GM23338 (cell line): Measurements from ENCODE around the gene SLC35A3. TPM values are rescaled to one million over a fixed set of nuclear protein-coding genes. Genes with fewer than 3 reads are reported as not detected.

Source experiments
- ATAC-seq: fragments of 200-7000 bp; cut with Tn5 transposase; 3 replicates; pipeline ENCODE4 v1.9.1; 2020
- DNase-seq: peaks from one replicate; pipeline ENCODE4 v3.0.0-alpha.2; 2015; ENCODE audit warnings: low spot score
- H2AFZ ChIP-seq: fragments of 200-600 bp; sonication (generic); 2 replicates; pipeline ENCODE4 v1.8.0; 2016; ENCODE audit warnings: antibody characterized with exemption, mild to moderate bottlenecking, moderate library complexity
- H3F3A ChIP-seq: fragments of 200-600 bp; sonication (generic); replicated peaks from 2 replicates; pipeline ENCODE4 v1.8.0; 2017; ENCODE audit warnings: antibody characterized with exemption, mixed run types, low read depth
- H3K27ac ChIP-seq: fragments of 200-600 bp; sonication (generic); 2 replicates; pipeline ENCODE4 v1.6.1; 2016; ENCODE audit warnings: low read depth
- H3K27me3 ChIP-seq: fragments of 200-600 bp; sonication (generic); 2 replicates; pipeline ENCODE4 v1.8.0; 2016; ENCODE audit warnings: mild to moderate bottlenecking, mixed run types, moderate library complexity; ENCODE audit not compliant: insufficient read depth
- H3K36me3 ChIP-seq: fragments of 200-600 bp; sonication (generic); 2 replicates; pipeline ENCODE4 v1.8.0; 2016; ENCODE audit warnings: mild to moderate bottlenecking; ENCODE audit not compliant: insufficient read depth
- H3K4me1 ChIP-seq: fragments of 200-600 bp; sonication (generic); 2 replicates; pipeline ENCODE4 v1.8.0; 2016; ENCODE audit warnings: mild to moderate bottlenecking, moderate library complexity; ENCODE audit not compliant: insufficient read depth
- H3K4me2 ChIP-seq: fragments of 200-600 bp; sonication (generic); 2 replicates; pipeline ENCODE4 v1.7.1; 2017; ENCODE audit warnings: mixed run types
- H3K4me3 ChIP-seq: fragments of 200-600 bp; sonication (generic); 2 replicates; pipeline ENCODE4 v1.6.1; 2016; ENCODE audit warnings: mixed run types
- H3K79me2 ChIP-seq: fragments of 200-600 bp; sonication (generic); replicated peaks from 2 replicates; pipeline ENCODE4 v1.8.0; 2017; ENCODE audit warnings: mild to moderate bottlenecking; ENCODE audit not compliant: insufficient read depth
- H3K9me2 ChIP-seq: fragments of 200-600 bp; sonication (generic); 2 replicates; pipeline ENCODE4 v1.8.0; 2017; ENCODE audit not compliant: insufficient read depth
- H4K20me1 ChIP-seq: fragments of 200-600 bp; sonication (generic); replicated peaks from 2 replicates; pipeline ENCODE4 v1.8.0; 2017; ENCODE audit warnings: mild to moderate bottlenecking; ENCODE audit not compliant: insufficient read depth
- H3K27ac Mint-ChIP-seq: 2 replicates; pipeline ENCODE4 v1.8.0; 2020; ENCODE audit warnings: inconsistent platforms, mild to moderate bottlenecking, moderate library complexity, mixed read lengths
- H3K27me3 Mint-ChIP-seq: 3 replicates; pipeline ENCODE4 v1.8.0; 2022; ENCODE audit warnings: low read depth, mild to moderate bottlenecking, moderate library complexity, mixed read lengths, inconsistent platforms; ENCODE audit not compliant: insufficient read depth, poor library complexity
- H3K36me3 Mint-ChIP-seq: 3 replicates; pipeline ENCODE4 v1.8.0; 2021; ENCODE audit warnings: low read depth, mild to moderate bottlenecking, inconsistent platforms, moderate library complexity, mixed read lengths
- H3K4me1 Mint-ChIP-seq: 3 replicates; pipeline ENCODE4 v1.8.0; 2020; ENCODE audit warnings: mild to moderate bottlenecking, inconsistent platforms, mixed read lengths
- H3K4me3 Mint-ChIP-seq: 3 replicates; pipeline ENCODE4 v1.8.0; 2021; ENCODE audit warnings: moderate library complexity, mild to moderate bottlenecking, inconsistent platforms, mixed read lengths
- H3K9me3 Mint-ChIP-seq: 3 replicates; pipeline ENCODE4 v1.8.0; 2020; ENCODE audit warnings: moderate library complexity, mild to moderate bottlenecking, inconsistent platforms, mixed read lengths
- CREB1 ChIP-seq: fragments of 250-450 bp; sonication (Bioruptor Pico); IDR thresholded peaks from 2 replicates; pipeline ENCODE4 v1.5.0; 2020; ENCODE audit warnings: low read depth, mild to moderate bottlenecking, moderate library complexity
- EZH2 ChIP-seq: fragments of 200-600 bp; sonication (generic); IDR thresholded peaks from one replicate; pipeline ENCODE4 v1.8.0; 2017; ENCODE audit warnings: antibody characterized with exemption, mild to moderate bottlenecking, low read depth; ENCODE audit not compliant: unreplicated experiment
- EZH2phosphoT487 ChIP-seq: fragments of 200-600 bp; sonication (generic); IDR thresholded peaks from one replicate; pipeline ENCODE4 v1.8.1; 2018; ENCODE audit warnings: antibody characterized with exemption; ENCODE audit not compliant: unreplicated experiment
- JUNB ChIP-seq: IDR thresholded peaks from one replicate; pipeline ENCODE4 v1.6.1; 2016; ENCODE audit warnings: antibody characterized with exemption; ENCODE audit not compliant: unreplicated experiment
- NANOG ChIP-seq: IDR thresholded peaks from 2 replicates; pipeline ENCODE4 v1.6.1; 2016; ENCODE audit warnings: antibody characterized with exemption, borderline replicate concordance
- POLR2AphosphoS5 ChIP-seq: IDR thresholded peaks from 2 replicates; pipeline ENCODE4 v1.6.1; 2016; ENCODE audit warnings: antibody characterized with exemption, low read depth
- STAT1 ChIP-seq: IDR thresholded peaks from one replicate; pipeline ENCODE4 v1.6.1; 2016; ENCODE audit warnings: antibody characterized with exemption; ENCODE audit not compliant: unreplicated experiment
- ZNF114 ChIP-seq: fragments of 250-450 bp; sonication (Bioruptor Pico); IDR thresholded peaks from 2 replicates; pipeline ENCODE4 v1.5.0; 2020; ENCODE audit warnings: mild to moderate bottlenecking, moderate library complexity
- ZNF331 ChIP-seq: fragments of 250-450 bp; sonication (Bioruptor Pico); IDR thresholded peaks from 2 replicates; pipeline ENCODE4 v1.5.0; 2020; ENCODE audit warnings: low read depth, mild to moderate bottlenecking, moderate library complexity
- polyA plus RNA-seq: library from polyadenylated mRNA; unstranded; fragments of >200 nt; fragmentation: Nextera tagmentation; extraction: Ambion mirVana; gene quantifications from 2 replicates; pipeline ENCODE4 v1.2.1, GENCODE V29; 2016
- total RNA-seq: library from RNA; depleted of rRNA; stranded (reverse); fragments of >200 nt; shearing (Covaris generic); gene quantifications from 2 replicates; pipeline ENCODE4 v1.2.3, GENCODE V29; 2014
- TF ChIP-seq, protein P1 (sequence below): IDR thresholded peaks from one replicate; pipeline ENCODE4 v1.6.1; 2018; ENCODE audit warnings: antibody characterized with exemption; ENCODE audit not compliant: unreplicated experiment
- TF ChIP-seq, protein P2 (sequence below), 2 experiments: fragments of 200-600 bp in 1 of 2; sonication (generic) in 1 of 2; conservative IDR thresholded peaks; 2 replicates each; pipeline versions ENCODE4 v1.5.1 to v1.6.1; 2016 to 2017; ENCODE audit warnings: antibody characterized with exemption in 2 of 2, low read depth in 2 of 2, mild to moderate bottlenecking in 2 of 2, moderate library complexity in 1 of 2
- TF ChIP-seq, protein P3 (sequence below): fragments of 250-450 bp; sonication (Bioruptor Pico); IDR thresholded peaks from 2 replicates; pipeline ENCODE4 v1.5.0; 2020; ENCODE audit warnings: mild to moderate bottlenecking, moderate library complexity
- TF ChIP-seq, protein P4 (sequence below): IDR thresholded peaks from 2 replicates; pipeline ENCODE4 v1.6.1; 2016; ENCODE audit warnings: antibody characterized with exemption

The SLC35A3 gene
- total and polyA plus RNA-seq, 2 experiments from 2014 or later = 7.6 to 27.2 TPM

GRCh38 chr1:100074604-100075395, 105.0 kb downstream of the SLC35A3 start:
- no peak overlapping the region for H3K27ac Mint-ChIP-seq
- H3K9me2 ChIP-seq = no peaks in the 10 kb centered on the region
- H3K27me3 Mint-ChIP-seq = peaks cover 4% of the 10 kb centered on the region
- no peaks in the 10 kb centered on the region for H3K4me1 ChIP-seq
- peaks cover 29% of the 10 kb centered on the region for H3K36me3 ChIP-seq
- no peak overlapping the region for H3K27ac ChIP-seq
- peaks cover 10% of the 10 kb centered on the region; the same call in 1 of the 2 replicates for H3K79me2 ChIP-seq
- H3K36me3 Mint-ChIP-seq = peaks cover 44% of the 10 kb centered on the region
- no peak overlapping the region for H3K4me2 ChIP-seq
- TF ChIP-seq ZNF331 = no peak
- no peak for TF ChIP-seq NANOG
- TF ChIP-seq EZH2phosphoT487 = no peak
- TF ChIP-seq, protein P1, sequence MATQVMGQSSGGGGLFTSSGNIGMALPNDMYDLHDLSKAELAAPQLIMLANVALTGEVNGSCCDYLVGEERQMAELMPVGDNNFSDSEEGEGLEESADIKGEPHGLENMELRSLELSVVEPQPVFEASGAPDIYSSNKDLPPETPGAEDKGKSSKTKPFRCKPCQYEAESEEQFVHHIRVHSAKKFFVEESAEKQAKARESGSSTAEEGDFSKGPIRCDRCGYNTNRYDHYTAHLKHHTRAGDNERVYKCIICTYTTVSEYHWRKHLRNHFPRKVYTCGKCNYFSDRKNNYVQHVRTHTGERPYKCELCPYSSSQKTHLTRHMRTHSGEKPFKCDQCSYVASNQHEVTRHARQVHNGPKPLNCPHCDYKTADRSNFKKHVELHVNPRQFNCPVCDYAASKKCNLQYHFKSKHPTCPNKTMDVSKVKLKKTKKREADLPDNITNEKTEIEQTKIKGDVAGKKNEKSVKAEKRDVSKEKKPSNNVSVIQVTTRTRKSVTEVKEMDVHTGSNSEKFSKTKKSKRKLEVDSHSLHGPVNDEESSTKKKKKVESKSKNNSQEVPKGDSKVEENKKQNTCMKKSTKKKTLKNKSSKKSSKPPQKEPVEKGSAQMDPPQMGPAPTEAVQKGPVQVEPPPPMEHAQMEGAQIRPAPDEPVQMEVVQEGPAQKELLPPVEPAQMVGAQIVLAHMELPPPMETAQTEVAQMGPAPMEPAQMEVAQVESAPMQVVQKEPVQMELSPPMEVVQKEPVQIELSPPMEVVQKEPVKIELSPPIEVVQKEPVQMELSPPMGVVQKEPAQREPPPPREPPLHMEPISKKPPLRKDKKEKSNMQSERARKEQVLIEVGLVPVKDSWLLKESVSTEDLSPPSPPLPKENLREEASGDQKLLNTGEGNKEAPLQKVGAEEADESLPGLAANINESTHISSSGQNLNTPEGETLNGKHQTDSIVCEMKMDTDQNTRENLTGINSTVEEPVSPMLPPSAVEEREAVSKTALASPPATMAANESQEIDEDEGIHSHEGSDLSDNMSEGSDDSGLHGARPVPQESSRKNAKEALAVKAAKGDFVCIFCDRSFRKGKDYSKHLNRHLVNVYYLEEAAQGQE = no peak
- TF ChIP-seq, protein P2, sequence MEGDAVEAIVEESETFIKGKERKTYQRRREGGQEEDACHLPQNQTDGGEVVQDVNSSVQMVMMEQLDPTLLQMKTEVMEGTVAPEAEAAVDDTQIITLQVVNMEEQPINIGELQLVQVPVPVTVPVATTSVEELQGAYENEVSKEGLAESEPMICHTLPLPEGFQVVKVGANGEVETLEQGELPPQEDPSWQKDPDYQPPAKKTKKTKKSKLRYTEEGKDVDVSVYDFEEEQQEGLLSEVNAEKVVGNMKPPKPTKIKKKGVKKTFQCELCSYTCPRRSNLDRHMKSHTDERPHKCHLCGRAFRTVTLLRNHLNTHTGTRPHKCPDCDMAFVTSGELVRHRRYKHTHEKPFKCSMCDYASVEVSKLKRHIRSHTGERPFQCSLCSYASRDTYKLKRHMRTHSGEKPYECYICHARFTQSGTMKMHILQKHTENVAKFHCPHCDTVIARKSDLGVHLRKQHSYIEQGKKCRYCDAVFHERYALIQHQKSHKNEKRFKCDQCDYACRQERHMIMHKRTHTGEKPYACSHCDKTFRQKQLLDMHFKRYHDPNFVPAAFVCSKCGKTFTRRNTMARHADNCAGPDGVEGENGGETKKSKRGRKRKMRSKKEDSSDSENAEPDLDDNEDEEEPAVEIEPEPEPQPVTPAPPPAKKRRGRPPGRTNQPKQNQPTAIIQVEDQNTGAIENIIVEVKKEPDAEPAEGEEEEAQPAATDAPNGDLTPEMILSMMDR (conservative IDR thresholded peaks at IDR 0.05; ENCODE audit: low read depth in 2 of 2) = no peak
- no peak for TF ChIP-seq CREB1 (CRISPR knock-in tag)
- TF ChIP-seq, protein P3, sequence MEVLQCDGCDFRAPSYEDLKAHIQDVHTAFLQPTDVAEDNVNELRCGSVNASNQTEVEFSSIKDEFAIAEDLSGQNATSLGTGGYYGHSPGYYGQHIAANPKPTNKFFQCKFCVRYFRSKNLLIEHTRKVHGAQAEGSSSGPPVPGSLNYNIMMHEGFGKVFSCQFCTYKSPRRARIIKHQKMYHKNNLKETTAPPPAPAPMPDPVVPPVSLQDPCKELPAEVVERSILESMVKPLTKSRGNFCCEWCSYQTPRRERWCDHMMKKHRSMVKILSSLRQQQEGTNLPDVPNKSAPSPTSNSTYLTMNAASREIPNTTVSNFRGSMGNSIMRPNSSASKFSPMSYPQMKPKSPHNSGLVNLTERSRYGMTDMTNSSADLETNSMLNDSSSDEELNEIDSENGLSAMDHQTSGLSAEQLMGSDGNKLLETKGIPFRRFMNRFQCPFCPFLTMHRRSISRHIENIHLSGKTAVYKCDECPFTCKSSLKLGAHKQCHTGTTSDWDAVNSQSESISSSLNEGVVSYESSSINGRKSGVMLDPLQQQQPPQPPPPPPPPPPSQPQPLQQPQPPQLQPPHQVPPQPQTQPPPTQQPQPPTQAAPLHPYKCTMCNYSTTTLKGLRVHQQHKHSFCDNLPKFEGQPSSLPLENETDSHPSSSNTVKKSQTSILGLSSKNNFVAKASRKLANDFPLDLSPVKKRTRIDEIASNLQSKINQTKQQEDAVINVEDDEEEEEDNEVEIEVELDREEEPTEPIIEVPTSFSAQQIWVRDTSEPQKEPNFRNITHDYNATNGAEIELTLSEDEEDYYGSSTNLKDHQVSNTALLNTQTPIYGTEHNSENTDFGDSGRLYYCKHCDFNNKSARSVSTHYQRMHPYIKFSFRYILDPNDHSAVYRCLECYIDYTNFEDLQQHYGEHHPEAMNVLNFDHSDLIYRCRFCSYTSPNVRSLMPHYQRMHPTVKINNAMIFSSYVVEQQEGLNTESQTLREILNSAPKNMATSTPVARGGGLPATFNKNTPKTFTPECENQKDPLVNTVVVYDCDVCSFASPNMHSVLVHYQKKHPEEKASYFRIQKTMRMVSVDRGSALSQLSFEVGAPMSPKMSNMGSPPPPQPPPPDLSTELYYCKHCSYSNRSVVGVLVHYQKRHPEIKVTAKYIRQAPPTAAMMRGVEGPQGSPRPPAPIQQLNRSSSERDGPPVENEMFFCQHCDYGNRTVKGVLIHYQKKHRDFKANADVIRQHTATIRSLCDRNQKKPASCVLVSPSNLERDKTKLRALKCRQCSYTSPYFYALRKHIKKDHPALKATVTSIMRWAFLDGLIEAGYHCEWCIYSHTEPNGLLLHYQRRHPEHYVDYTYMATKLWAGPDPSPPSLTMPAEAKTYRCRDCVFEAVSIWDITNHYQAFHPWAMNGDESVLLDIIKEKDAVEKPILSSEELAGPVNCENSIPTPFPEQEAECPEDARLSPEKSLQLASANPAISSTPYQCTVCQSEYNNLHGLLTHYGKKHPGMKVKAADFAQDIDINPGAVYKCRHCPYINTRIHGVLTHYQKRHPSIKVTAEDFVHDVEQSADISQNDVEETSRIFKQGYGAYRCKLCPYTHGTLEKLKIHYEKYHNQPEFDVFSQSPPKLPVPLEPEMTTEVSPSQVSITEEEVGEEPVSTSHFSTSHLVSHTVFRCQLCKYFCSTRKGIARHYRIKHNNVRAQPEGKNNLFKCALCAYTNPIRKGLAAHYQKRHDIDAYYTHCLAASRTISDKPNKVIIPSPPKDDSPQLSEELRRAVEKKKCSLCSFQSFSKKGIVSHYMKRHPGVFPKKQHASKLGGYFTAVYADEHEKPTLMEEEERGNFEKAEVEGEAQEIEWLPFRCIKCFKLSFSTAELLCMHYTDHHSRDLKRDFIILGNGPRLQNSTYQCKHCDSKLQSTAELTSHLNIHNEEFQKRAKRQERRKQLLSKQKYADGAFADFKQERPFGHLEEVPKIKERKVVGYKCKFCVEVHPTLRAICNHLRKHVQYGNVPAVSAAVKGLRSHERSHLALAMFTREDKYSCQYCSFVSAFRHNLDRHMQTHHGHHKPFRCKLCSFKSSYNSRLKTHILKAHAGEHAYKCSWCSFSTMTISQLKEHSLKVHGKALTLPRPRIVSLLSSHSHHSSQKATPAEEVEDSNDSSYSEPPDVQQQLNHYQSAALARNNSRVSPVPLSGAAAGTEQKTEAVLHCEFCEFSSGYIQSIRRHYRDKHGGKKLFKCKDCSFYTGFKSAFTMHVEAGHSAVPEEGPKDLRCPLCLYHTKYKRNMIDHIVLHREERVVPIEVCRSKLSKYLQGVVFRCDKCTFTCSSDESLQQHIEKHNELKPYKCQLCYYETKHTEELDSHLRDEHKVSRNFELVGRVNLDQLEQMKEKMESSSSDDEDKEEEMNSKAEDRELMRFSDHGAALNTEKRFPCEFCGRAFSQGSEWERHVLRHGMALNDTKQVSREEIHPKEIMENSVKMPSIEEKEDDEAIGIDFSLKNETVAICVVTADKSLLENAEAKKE (CRISPR knock-in tag) = no peak
- TF ChIP-seq JUNB = no peak
- no peak for TF ChIP-seq STAT1
- TF ChIP-seq ZNF114 (CRISPR knock-in tag) = no peak
- TF ChIP-seq, protein P4, sequence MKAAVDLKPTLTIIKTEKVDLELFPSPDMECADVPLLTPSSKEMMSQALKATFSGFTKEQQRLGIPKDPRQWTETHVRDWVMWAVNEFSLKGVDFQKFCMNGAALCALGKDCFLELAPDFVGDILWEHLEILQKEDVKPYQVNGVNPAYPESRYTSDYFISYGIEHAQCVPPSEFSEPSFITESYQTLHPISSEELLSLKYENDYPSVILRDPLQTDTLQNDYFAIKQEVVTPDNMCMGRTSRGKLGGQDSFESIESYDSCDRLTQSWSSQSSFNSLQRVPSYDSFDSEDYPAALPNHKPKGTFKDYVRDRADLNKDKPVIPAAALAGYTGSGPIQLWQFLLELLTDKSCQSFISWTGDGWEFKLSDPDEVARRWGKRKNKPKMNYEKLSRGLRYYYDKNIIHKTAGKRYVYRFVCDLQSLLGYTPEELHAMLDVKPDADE = no peak
- no peak for TF ChIP-seq EZH2
- no peak for TF ChIP-seq POLR2AphosphoS5
- H3K4me3 Mint-ChIP-seq = no peak overlapping the region
- no peak overlapping the region for H2AFZ ChIP-seq
- no peak for ATAC-seq
- H4K20me1 ChIP-seq = no peaks in the 10 kb centered on the region
- H3K4me1 Mint-ChIP-seq = peaks cover 3% of the 10 kb centered on the region; the same call in 2 of the 3 replicates
- H3F3A ChIP-seq = no peaks in the 10 kb centered on the region
- no peaks in the 10 kb centered on the region for H3K9me3 Mint-ChIP-seq
- H3K4me3 ChIP-seq = no peak overlapping the region
- DNase-seq = no peak
- H3K27me3 ChIP-seq = no peaks in the 10 kb centered on the region
